ENCODE data around the gene ZNF140. TPM values are rescaled to one million over a fixed set of nuclear protein-coding genes. Genes with fewer than 3 reads are reported as not detected.

Gene ZNF140
- polyA plus RNA-seq, 1 donor (not counting 4 experiments of a cell fraction or from before 2014, with no cell fraction given): 15.9 TPM

DNA sequence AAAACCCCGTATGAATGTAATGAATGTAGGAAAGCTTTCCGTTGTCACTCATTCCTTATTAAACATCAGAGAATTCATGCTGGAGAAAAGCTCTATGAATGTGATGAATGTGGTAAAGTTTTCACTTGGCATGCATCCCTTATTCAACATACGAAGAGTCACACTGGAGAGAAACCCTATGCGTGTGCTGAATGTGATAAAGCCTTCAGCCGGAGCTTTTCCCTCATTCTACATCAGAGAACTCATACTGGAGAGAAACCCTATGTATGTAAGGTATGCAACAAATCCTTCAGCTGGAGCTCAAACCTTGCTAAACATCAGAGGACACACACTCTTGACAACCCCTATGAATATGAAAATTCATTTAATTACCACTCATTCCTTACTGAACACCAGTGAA is 25.5 kb downstream of the ZNF140 start:
- Histone ChIP-seq H3K9me1 (ENCODE audit: control insufficient read depth, extremely low read depth, insufficient read depth, low read length) (no peaks in the 10 kb centered on the region), H3K27me3 (ENCODE audit: control insufficient read depth, extremely low read depth, insufficient read depth, low read length) (no peaks in the 10 kb centered on the region), H3K4me2 (ENCODE audit: control insufficient read depth, extremely low read depth, insufficient read depth, low read depth, low read length) (no peak overlapping the region), H3K4me1 (ENCODE audit: control insufficient read depth, extremely low read depth, insufficient read depth, low read length) (no peaks in the 10 kb centered on the region), H3K4me3 (ENCODE audit: control insufficient read depth in 2 of 3, extremely low read depth in 1 of 3, insufficient read depth in 2 of 3, low read depth in 1 of 3, low read length in 3 of 3) (no peak overlapping the region), H3K79me2 (ENCODE audit: control insufficient read depth, insufficient read depth, low read length) (no peaks in the 10 kb centered on the region), H3K27ac (ENCODE audit: control insufficient read depth, insufficient read depth, low read length) (no peak overlapping the region), H2AFZ (ENCODE audit: control insufficient read depth, low read length) (no peak overlapping the region), H3K36me3 (ENCODE audit: control insufficient read depth in 2 of 2, extremely low read depth in 1 of 2, insufficient read depth in 2 of 2, low read length in 2 of 2) (peaks cover 12 to 14% of the 10 kb centered on the region in 2 experiments), H3K9me3 (ENCODE audit: control insufficient read depth, low read depth, low read length) (peaks cover 45% of the 10 kb centered on the region), H4K20me1 (ENCODE audit: control insufficient read depth, extremely low read depth, insufficient read depth, low read length) (no peaks in the 10 kb centered on the region), H3K9ac (ENCODE audit: control insufficient read depth, extremely low read depth, insufficient read depth, low read length) (no peak overlapping the region)
- FAIRE-seq: no peak
- no peak for DNase-seq (ENCODE audit: low read depth, low spot score)
- TF ChIP-seq, protein P1, sequence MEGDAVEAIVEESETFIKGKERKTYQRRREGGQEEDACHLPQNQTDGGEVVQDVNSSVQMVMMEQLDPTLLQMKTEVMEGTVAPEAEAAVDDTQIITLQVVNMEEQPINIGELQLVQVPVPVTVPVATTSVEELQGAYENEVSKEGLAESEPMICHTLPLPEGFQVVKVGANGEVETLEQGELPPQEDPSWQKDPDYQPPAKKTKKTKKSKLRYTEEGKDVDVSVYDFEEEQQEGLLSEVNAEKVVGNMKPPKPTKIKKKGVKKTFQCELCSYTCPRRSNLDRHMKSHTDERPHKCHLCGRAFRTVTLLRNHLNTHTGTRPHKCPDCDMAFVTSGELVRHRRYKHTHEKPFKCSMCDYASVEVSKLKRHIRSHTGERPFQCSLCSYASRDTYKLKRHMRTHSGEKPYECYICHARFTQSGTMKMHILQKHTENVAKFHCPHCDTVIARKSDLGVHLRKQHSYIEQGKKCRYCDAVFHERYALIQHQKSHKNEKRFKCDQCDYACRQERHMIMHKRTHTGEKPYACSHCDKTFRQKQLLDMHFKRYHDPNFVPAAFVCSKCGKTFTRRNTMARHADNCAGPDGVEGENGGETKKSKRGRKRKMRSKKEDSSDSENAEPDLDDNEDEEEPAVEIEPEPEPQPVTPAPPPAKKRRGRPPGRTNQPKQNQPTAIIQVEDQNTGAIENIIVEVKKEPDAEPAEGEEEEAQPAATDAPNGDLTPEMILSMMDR (optimal IDR thresholded peaks at IDR 0.05 in 1 of 3, IDR thresholded peaks at IDR 0.05 in 1 of 3, conservative IDR thresholded peaks at IDR 0.05 in 1 of 3; ENCODE audit: extremely low read depth in 1 of 3, insufficient read depth in 2 of 3, low read length in 3 of 3): no peak
- TF ChIP-seq EZH2 (IDR thresholded peaks at IDR 0.05; ENCODE audit: low read length): no peak
- dilution Hi-C loops (cut with MboI; ENCODE audit: extremely low pct_ligation_motif_present, low sequenced_read_pairs): no loop called here

DNA sequence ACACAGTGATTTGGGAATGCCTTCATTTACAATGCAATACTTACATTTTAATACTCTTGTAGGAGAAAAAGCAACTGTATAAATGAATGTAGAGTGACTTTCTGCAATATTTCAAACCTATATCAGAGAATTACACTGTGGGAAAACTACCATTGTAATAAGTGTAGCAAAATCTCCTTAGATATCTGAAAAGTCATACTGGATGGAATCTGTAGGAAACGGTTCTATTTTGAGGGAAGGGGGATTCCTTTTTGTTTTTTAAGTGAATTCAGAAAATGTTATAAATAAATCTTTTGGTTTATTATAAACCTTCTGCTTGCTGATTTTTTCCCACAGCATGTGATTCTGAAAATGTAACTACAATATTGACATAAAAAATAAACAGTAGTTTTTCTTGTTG is 26.4 kb downstream of the ZNF140 start:
- Histone ChIP-seq H3K9me1 (ENCODE audit: control insufficient read depth, extremely low read depth, insufficient read depth, low read length) (no peaks in the 10 kb centered on the region), H3K79me2 (ENCODE audit: control insufficient read depth, insufficient read depth, low read length) (no peaks in the 10 kb centered on the region), H3K4me2 (ENCODE audit: control insufficient read depth, extremely low read depth, insufficient read depth, low read depth, low read length) (no peak overlapping the region), H3K9me3 (ENCODE audit: control insufficient read depth, low read depth, low read length) (peaks cover 45% of the 10 kb centered on the region), H3K9ac (ENCODE audit: control insufficient read depth, extremely low read depth, insufficient read depth, low read length) (no peak overlapping the region), H3K27me3 (ENCODE audit: control insufficient read depth, extremely low read depth, insufficient read depth, low read length) (no peaks in the 10 kb centered on the region), H2AFZ (ENCODE audit: control insufficient read depth, low read length) (no peak overlapping the region), H4K20me1 (ENCODE audit: control insufficient read depth, extremely low read depth, insufficient read depth, low read length) (no peaks in the 10 kb centered on the region), H3K4me1 (ENCODE audit: control insufficient read depth, extremely low read depth, insufficient read depth, low read length) (no peaks in the 10 kb centered on the region), H3K4me3 (ENCODE audit: control insufficient read depth in 2 of 3, extremely low read depth in 1 of 3, insufficient read depth in 2 of 3, low read depth in 1 of 3, low read length in 3 of 3) (no peak overlapping the region), H3K36me3 (ENCODE audit: control insufficient read depth in 2 of 2, extremely low read depth in 1 of 2, insufficient read depth in 2 of 2, low read length in 2 of 2) (peaks cover 12 to 14% of the 10 kb centered on the region in 2 experiments), H3K27ac (ENCODE audit: control insufficient read depth, insufficient read depth, low read length) (no peak overlapping the region)
- dilution Hi-C loops (cut with MboI; ENCODE audit: extremely low pct_ligation_motif_present, low sequenced_read_pairs): no loop called here
- no peak for TF ChIP-seq EZH2 (IDR thresholded peaks at IDR 0.05; ENCODE audit: low read length)
- TF ChIP-seq, protein P1 (optimal IDR thresholded peaks at IDR 0.05 in 1 of 3, IDR thresholded peaks at IDR 0.05 in 1 of 3, conservative IDR thresholded peaks at IDR 0.05 in 1 of 3; ENCODE audit: extremely low read depth in 1 of 3, insufficient read depth in 2 of 3, low read length in 3 of 3): no peak
- FAIRE-seq (no peak), DNase-seq (ENCODE audit: low read depth, low spot score) (no peak)
